ENCODE measurements around the gene CACNA1D.
"Not testable (repeated sequence)": the region's sequence is repeated elsewhere in the genome, so short reads cannot be mapped to it uniquely, and the experiment has no call there.

CACNA1D gene

GRCh38 chr3:53530205-53530604 lies 35.8 kb downstream of the CACNA1D start:
- no peak for DNase-seq

- DNase-seq, result no peak
Observed at GRCh38 chr3:53531749-53532148, 37.3 kb downstream of the CACNA1D start.

- no peak for DNase-seq
Observed at GRCh38 chr3:53533472-53533871, 39.1 kb downstream of the CACNA1D start.

GRCh38 chr3:53534216-53534615 lies 39.8 kb downstream of the CACNA1D start:
- DNase-seq, result no peak

- DNase-seq, result no peak
Observed at GRCh38 chr3:53534676-53535400, 40.4 kb downstream of the CACNA1D start.

GRCh38 chr3:53536282-53536681 lies 41.9 kb downstream of the CACNA1D start:
- DNase-seq, result no peak

- no peak for DNase-seq
Observed at GRCh38 chr3:53544357-53544756, 49.9 kb downstream of the CACNA1D start.

GRCh38 chr3:53545310-53545995 lies 51.0 kb downstream of the CACNA1D start:
- DNase-seq, result peak; percentile 5

GRCh38 chr3:53545996-53546359 lies 51.6 kb downstream of the CACNA1D start:
- no peak for DNase-seq

- no peak for DNase-seq
Observed at GRCh38 chr3:53547327-53547726, 52.9 kb downstream of the CACNA1D start.

GRCh38 chr3:53550005-53550620 lies 55.7 kb downstream of the CACNA1D start:
- no peak for DNase-seq

GRCh38 chr3:53551324-53551723 lies 56.9 kb downstream of the CACNA1D start:
- no peak for DNase-seq

GRCh38 chr3:53552730-53553129 lies 58.3 kb downstream of the CACNA1D start:
- DNase-seq, result no peak

- DNase-seq, result no peak
Observed at GRCh38 chr3:53553200-53553599, 58.8 kb downstream of the CACNA1D start.

GRCh38 chr3:53554559-53555067 lies 60.2 kb downstream of the CACNA1D start:
- DNase-seq, result no peak

GRCh38 chr3:53555068-53555588 lies 60.7 kb downstream of the CACNA1D start:
- DNase-seq, result no peak

- DNase-seq, result no peak
Observed at GRCh38 chr3:53566461-53567145, 72.2 kb downstream of the CACNA1D start.

- DNase-seq, result no peak
Observed at GRCh38 chr3:53570081-53570480, 75.7 kb downstream of the CACNA1D start.

- DNase-seq, result no peak
Observed at GRCh38 chr3:53570709-53571108, 76.3 kb downstream of the CACNA1D start.

GRCh38 chr3:53571264-53571663 lies 76.9 kb downstream of the CACNA1D start:
- no peak for DNase-seq

- DNase-seq, result not testable (repeated sequence)
Observed at GRCh38 chr3:53572184-53572583, 77.8 kb downstream of the CACNA1D start.

- DNase-seq, result no peak
Observed at GRCh38 chr3:53577506-53577905, 83.1 kb downstream of the CACNA1D start.

GRCh38 chr3:53579636-53580035 lies 85.2 kb downstream of the CACNA1D start:
- DNase-seq, result no peak
